D721Med (cell line): ENCODE data around the gene AFMID.

Source experiments
- DNase-seq: peaks from one replicate; pipeline ENCODE4 v3.0.0; 2011; ENCODE audit warnings: low spot score; ENCODE audit not compliant: insufficient read length
- FAIRE-seq: peaks from 2 replicates; lab custom pipeline; 2011; peaks lifted over from hg19 to GRCh38; lab: Jason Lieb, UNC
- CTCF ChIP-seq: IDR thresholded peaks from 2 replicates; pipeline ENCODE4 v1.5.1; 2012; ENCODE audit warnings: mild to moderate bottlenecking, control low read depth; ENCODE audit not compliant: insufficient read depth; ENCODE audit errors: missing control alignments

Gene AFMID

GRCh38 chr17:78205124-78205775, 18.1 kb downstream of the AFMID start:
- no peak for FAIRE-seq
- TF ChIP-seq CTCF = no peak
- no peak for DNase-seq

- DNase-seq (no peak), FAIRE-seq (no peak)
- TF ChIP-seq CTCF = no peak
Measured at GRCh38 chr17:78206298-78206697, 19.1 kb downstream of the AFMID start.

- TF ChIP-seq CTCF = no peak
- DNase-seq (no peak), FAIRE-seq (no peak)
Measured at GRCh38 chr17:78208486-78208885, 21.3 kb downstream of the AFMID start.

GRCh38 chr17:78210111-78210510, 22.9 kb downstream of the AFMID start:
- DNase-seq (no peak), FAIRE-seq (no peak)
- TF ChIP-seq CTCF = no peak

GRCh38 chr17:78211032-78211431, 23.9 kb downstream of the AFMID start:
- TF ChIP-seq CTCF = no peak
- no peak for DNase-seq
- no peak for FAIRE-seq

GRCh38 chr17:78214016-78214705, 27.0 kb downstream of the AFMID start, which contains the start of gene BIRC5:
BIRC5 (plus strand) TSS chr17:78214253; CDS start chr17:78214317, 64 bp downstream.
- no peak for TF ChIP-seq CTCF
- DNase-seq (peak; percentile 90), FAIRE-seq (no peak)

- FAIRE-seq = no peak
- TF ChIP-seq CTCF = no peak
- no peak for DNase-seq
Measured at GRCh38 chr17:78214706-78215061, 27.5 kb downstream of the AFMID start.
